ENCODE data around the gene PMFBP1.

The PMFBP1 gene

GRCh38 chr16:72166151-72166550, 5.8 kb downstream of the PMFBP1 start:
- Histone ChIP-seq H3K27ac (ENCODE audit: low read length) (no peak overlapping the region), H3K27me3 (ENCODE audit: control insufficient read depth, insufficient read depth, low read length) (no peaks in the 10 kb centered on the region), H3K4me1 (ENCODE audit: control insufficient read depth, insufficient read depth, low read length) (peaks cover 1% of the 10 kb centered on the region; the same call in 1 of the 2 replicates), H3K36me3 (ENCODE audit: control insufficient read depth, insufficient read depth, low read length) (no peaks in the 10 kb centered on the region), H3K9me3 (ENCODE audit: control insufficient read depth, insufficient read depth, low read length) (no peaks in the 10 kb centered on the region), H3K4me3 (ENCODE audit: low read length) (no peak overlapping the region)
- WGBS (ENCODE audit: insufficient coverage, insufficient read length) = no CpG with 5 or more reads among the region's 2 CpGs
- no peak for DNase-seq (ENCODE audit: low read depth, low spot score)

GRCh38 chr16:72164691-72165090, 7.3 kb downstream of the PMFBP1 start:
- H3K36me3 ChIP-seq (ENCODE audit: control insufficient read depth, insufficient read depth, low read length) = no peaks in the 10 kb centered on the region
- no peak overlapping the region for H3K4me3 ChIP-seq (ENCODE audit: low read length)
- no peak for DNase-seq (ENCODE audit: low read depth, low spot score)
- no peaks in the 10 kb centered on the region for H3K27me3 ChIP-seq (ENCODE audit: control insufficient read depth, insufficient read depth, low read length)
- H3K27ac ChIP-seq (ENCODE audit: low read length) = no peak overlapping the region
- H3K9me3 ChIP-seq (ENCODE audit: control insufficient read depth, insufficient read depth, low read length) = no peaks in the 10 kb centered on the region
- no CpG with 5 or more reads among the region's 5 CpGs for WGBS (ENCODE audit: insufficient coverage, insufficient read length)
- peaks cover 1% of the 10 kb centered on the region; the same call in 1 of the 2 replicates for H3K4me1 ChIP-seq (ENCODE audit: control insufficient read depth, insufficient read depth, low read length)

DNA sequence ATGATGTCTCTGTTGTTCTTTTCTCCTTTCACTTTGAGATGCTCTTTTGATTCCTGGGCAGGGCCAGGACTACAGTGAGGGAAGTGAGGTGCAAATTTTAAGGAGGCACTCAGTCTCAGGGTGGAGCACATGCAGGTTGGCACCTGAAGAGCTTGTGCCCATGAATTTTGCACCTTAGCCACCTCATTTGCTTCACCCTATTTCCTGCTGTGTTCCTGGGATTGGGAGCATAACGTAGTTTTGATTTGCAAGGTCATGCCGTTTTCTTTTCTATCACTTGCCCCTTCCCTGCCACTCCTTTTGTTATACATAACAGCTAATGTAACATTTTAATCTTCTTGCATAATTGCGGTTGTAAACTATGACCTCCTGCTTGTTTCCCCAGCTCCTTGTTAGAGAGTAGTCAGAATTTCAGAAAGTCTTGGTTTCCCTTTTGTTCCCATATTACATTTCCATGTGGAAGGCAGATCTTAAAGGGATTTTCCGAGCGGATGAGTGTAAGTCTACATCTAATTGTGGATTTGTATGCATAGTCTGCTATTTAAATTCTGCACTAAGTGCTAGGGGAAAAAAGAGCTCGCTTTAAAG, 9.8 kb downstream of the PMFBP1 start:
- Histone ChIP-seq H3K27ac (ENCODE audit: low read length) (no peak overlapping the region), H3K9me3 (ENCODE audit: control insufficient read depth, insufficient read depth, low read length) (no peaks in the 10 kb centered on the region), H3K4me3 (ENCODE audit: low read length) (no peak overlapping the region), H3K27me3 (ENCODE audit: control insufficient read depth, insufficient read depth, low read length) (no peaks in the 10 kb centered on the region), H3K36me3 (ENCODE audit: control insufficient read depth, insufficient read depth, low read length) (no peaks in the 10 kb centered on the region), H3K4me1 (ENCODE audit: control insufficient read depth, insufficient read depth, low read length) (peaks cover 1% of the 10 kb centered on the region; the same call in 1 of the 2 replicates)
- no CpG with 5 or more reads among the region's 6 CpGs for WGBS (ENCODE audit: insufficient coverage, insufficient read length)
- DNase-seq (ENCODE audit: low read depth, low spot score) = no peak

- Histone ChIP-seq H3K4me1 (ENCODE audit: control insufficient read depth, insufficient read depth, low read length) (peaks cover 1% of the 10 kb centered on the region; the same call in 1 of the 2 replicates), H3K27ac (ENCODE audit: low read length) (no peak overlapping the region), H3K36me3 (ENCODE audit: control insufficient read depth, insufficient read depth, low read length) (no peaks in the 10 kb centered on the region), H3K27me3 (ENCODE audit: control insufficient read depth, insufficient read depth, low read length) (no peaks in the 10 kb centered on the region), H3K4me3 (ENCODE audit: low read length) (no peak overlapping the region), H3K9me3 (ENCODE audit: control insufficient read depth, insufficient read depth, low read length) (no peaks in the 10 kb centered on the region)
- no peak for DNase-seq (ENCODE audit: low read depth, low spot score)
- WGBS (ENCODE audit: insufficient coverage, insufficient read length) = no CpG with 5 or more reads among the region's 2 CpGs
Measured at GRCh38 chr16:72159801-72160200, 12.2 kb downstream of the PMFBP1 start.

- no peaks in the 10 kb centered on the region for H3K36me3 ChIP-seq (ENCODE audit: control insufficient read depth, insufficient read depth, low read length)
- no CpG with 5 or more reads among the region's 2 CpGs for WGBS (ENCODE audit: insufficient coverage, insufficient read length)
- H3K27me3 ChIP-seq (ENCODE audit: control insufficient read depth, insufficient read depth, low read length) = no peaks in the 10 kb centered on the region
- H3K9me3 ChIP-seq (ENCODE audit: control insufficient read depth, insufficient read depth, low read length) = no peaks in the 10 kb centered on the region
- DNase-seq (ENCODE audit: low read depth, low spot score) = no peak
- H3K4me3 ChIP-seq (ENCODE audit: low read length) = no peak overlapping the region
- no peak overlapping the region for H3K27ac ChIP-seq (ENCODE audit: low read length)
- H3K4me1 ChIP-seq (ENCODE audit: control insufficient read depth, insufficient read depth, low read length) = peaks cover 1% of the 10 kb centered on the region; the same call in 1 of the 2 replicates
Measured at GRCh38 chr16:72159386-72159785, 12.6 kb downstream of the PMFBP1 start.

DNA sequence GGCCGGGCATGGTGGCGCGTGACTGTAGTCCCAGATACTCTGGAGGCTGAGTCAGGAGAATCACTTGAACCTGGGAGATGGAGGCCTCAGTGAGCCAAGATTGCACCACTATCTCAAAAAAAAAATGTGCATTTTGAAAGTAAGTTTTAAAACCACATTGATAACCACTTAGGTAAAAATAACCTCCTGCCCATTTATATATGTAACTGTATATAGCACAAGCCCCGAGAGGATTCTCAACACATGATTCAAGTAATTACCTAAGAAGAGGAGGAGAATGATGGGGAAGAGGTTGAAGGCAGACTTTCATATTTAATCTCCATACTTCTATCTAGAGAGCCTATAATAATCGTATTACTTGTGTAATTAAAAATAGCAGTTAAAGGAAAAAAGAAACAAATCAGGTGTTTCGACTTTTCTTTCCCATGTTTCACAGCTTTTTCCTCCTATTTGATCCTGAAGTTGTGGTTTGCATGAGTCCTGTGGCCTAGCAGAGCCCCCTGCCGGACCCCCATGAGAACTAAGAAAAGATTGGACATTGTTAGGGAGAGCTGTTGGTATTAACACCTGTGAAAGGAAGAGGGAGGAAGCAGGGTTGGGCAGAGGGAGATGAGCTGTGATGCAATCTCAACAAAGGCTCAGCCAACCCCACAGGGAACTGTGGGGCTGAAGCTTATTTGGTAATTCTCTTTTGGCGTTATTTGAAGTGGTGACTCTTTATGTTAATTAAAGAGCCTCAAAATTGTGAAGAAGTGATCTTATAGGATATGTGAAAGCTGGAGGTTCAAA, 22.1 kb downstream of the PMFBP1 start:
- no peak for DNase-seq (ENCODE audit: low read depth, low spot score)
- Histone ChIP-seq H3K4me3 (ENCODE audit: low read length) (no peak overlapping the region), H3K9me3 (ENCODE audit: control insufficient read depth, insufficient read depth, low read length) (no peaks in the 10 kb centered on the region), H3K27me3 (ENCODE audit: control insufficient read depth, insufficient read depth, low read length) (no peaks in the 10 kb centered on the region), H3K27ac (ENCODE audit: low read length) (no peak overlapping the region), H3K4me1 (ENCODE audit: control insufficient read depth, insufficient read depth, low read length) (no peaks in the 10 kb centered on the region), H3K36me3 (ENCODE audit: control insufficient read depth, insufficient read depth, low read length) (no peaks in the 10 kb centered on the region)
- WGBS (ENCODE audit: insufficient coverage, insufficient read length) = no CpG with 5 or more reads among the region's 8 CpGs

DNA sequence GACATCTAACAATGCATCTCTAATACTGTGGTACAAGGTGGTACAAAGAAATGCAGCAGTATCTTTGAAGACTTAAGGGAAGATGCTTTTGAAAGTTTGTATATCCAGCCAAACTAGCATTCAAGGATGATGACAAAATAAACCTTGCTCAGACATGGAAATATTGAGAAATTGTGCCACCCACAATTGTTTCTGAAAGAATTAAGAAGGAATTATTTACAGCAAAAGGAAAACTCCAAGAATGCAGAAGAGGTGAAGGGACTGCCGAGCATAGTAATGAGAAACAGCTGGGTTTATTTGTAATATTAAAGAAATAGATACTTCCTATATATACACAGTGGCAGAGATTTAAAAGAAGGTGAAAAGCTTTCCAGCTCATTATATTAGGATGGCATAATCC, 29.5 kb downstream of the PMFBP1 start:
- no peaks in the 10 kb centered on the region for H3K27me3 ChIP-seq (ENCODE audit: control insufficient read depth, insufficient read depth, low read length)
- H3K36me3 ChIP-seq (ENCODE audit: control insufficient read depth, insufficient read depth, low read length) = no peaks in the 10 kb centered on the region
- no peaks in the 10 kb centered on the region for H3K4me1 ChIP-seq (ENCODE audit: control insufficient read depth, insufficient read depth, low read length)
- H3K27ac ChIP-seq (ENCODE audit: low read length) = no peak overlapping the region
- WGBS (ENCODE audit: insufficient coverage, insufficient read length) = no CpG with 5 or more reads among the region's 1 CpG
- H3K4me3 ChIP-seq (ENCODE audit: low read length) = no peak overlapping the region
- no peaks in the 10 kb centered on the region for H3K9me3 ChIP-seq (ENCODE audit: control insufficient read depth, insufficient read depth, low read length)
- DNase-seq (ENCODE audit: low read depth, low spot score) = no peak

DNA sequence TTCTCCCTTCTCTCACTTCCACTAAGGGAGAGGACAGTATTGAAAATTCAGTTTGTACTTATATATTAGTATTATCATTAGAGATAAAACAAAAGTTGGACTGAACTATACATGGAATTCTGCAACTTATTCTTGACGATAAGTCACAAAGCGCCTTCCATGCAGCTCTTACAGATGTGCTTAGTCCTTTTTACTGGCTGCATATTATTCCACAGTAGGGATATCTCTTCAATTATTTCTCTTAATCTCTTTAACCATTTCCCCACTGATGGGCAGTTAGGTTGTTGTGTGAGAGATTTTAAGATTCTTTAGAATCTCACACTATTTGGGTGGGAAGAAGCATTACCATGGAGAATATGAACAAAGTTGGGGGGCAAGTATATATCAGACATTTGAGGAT, 32.0 kb downstream of the PMFBP1 start:
- Histone ChIP-seq H3K27ac (ENCODE audit: low read length) (no peak overlapping the region), H3K4me3 (ENCODE audit: low read length) (no peak overlapping the region), H3K36me3 (ENCODE audit: control insufficient read depth, insufficient read depth, low read length) (no peaks in the 10 kb centered on the region), H3K27me3 (ENCODE audit: control insufficient read depth, insufficient read depth, low read length) (no peaks in the 10 kb centered on the region), H3K4me1 (ENCODE audit: control insufficient read depth, insufficient read depth, low read length) (no peaks in the 10 kb centered on the region), H3K9me3 (ENCODE audit: control insufficient read depth, insufficient read depth, low read length) (no peaks in the 10 kb centered on the region)
- no peak for DNase-seq (ENCODE audit: low read depth, low spot score)
- WGBS (ENCODE audit: insufficient coverage, insufficient read length) = no CpG with 5 or more reads among the region's 2 CpGs

DNA sequence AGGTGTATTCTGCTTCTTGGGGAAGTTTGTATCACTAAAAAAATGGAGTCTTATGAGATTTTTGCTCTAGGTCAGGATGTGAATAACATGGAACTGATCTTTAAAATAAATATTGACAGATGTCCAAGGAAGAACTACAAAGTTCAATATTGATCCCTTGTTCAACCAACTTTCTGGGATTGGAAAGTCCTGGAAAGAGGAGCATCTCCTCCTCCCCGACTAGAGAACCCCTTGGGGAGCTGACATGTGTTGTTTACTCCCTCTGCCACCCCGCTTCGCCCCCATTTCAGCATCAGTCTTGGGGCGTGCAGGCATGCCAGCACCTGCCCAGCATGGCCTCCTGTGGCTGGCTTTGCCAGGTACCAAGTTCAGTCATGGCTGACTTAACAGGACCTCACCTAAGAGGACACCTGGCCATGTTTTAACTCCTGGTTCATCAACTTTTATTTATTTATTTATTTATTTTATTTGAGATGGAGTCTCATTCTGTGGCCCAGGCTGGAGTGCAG, 33.8 kb downstream of the PMFBP1 start:
- Histone ChIP-seq H3K4me1 (ENCODE audit: control insufficient read depth, insufficient read depth, low read length) (no peaks in the 10 kb centered on the region), H3K36me3 (ENCODE audit: control insufficient read depth, insufficient read depth, low read length) (no peaks in the 10 kb centered on the region), H3K27me3 (ENCODE audit: control insufficient read depth, insufficient read depth, low read length) (no peaks in the 10 kb centered on the region), H3K27ac (ENCODE audit: low read length) (no peak overlapping the region), H3K4me3 (ENCODE audit: low read length) (no peak overlapping the region), H3K9me3 (ENCODE audit: control insufficient read depth, insufficient read depth, low read length) (no peaks in the 10 kb centered on the region)
- no peak for DNase-seq (ENCODE audit: low read depth, low spot score)
- no CpG with 5 or more reads among the region's 4 CpGs for whole genome bisulfite sequencing (ENCODE audit: insufficient coverage, insufficient read length)

DNA sequence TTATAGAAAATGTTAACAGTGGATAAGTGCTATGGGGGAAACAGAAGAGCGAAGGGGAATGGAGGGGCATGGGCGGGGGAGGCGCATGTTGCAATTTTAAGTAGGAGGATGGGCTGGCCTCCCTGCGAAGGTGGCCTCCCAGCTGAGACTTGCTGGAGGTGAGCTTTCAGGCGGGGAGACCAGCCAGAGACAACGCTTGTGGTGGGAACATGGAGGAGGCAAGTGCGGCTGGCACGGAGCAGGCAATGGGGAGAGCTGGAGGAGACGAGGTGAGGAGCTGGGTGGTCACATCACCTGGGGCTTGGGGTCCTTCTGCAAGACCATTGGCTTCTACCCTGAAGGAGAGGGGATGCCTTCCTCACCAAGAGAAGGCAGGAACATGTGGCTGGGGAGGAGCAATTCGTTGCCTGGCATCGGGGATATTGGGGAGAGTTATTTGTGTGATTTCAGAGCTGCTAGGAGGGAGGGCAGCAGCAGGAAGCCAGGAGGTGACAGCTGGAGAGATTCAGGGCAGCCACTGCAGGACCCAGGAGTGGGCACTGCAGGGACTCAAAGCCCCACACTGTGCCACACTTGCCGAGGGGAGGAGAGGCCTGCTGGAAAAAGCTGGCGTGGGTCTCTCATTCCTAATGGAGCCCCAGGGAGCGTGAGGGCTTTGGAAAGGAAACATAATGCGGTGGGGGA, 34.4 kb downstream of the PMFBP1 start:
- no CpG with 5 or more reads among the region's 15 CpGs for WGBS (ENCODE audit: insufficient coverage, insufficient read length)
- H3K36me3 ChIP-seq (ENCODE audit: control insufficient read depth, insufficient read depth, low read length) = no peaks in the 10 kb centered on the region
- no peak overlapping the region for H3K4me3 ChIP-seq (ENCODE audit: low read length)
- no peak for DNase-seq (ENCODE audit: low read depth, low spot score)
- H3K4me1 ChIP-seq (ENCODE audit: control insufficient read depth, insufficient read depth, low read length) = no peaks in the 10 kb centered on the region
- no peaks in the 10 kb centered on the region for H3K9me3 ChIP-seq (ENCODE audit: control insufficient read depth, insufficient read depth, low read length)
- H3K27me3 ChIP-seq (ENCODE audit: control insufficient read depth, insufficient read depth, low read length) = no peaks in the 10 kb centered on the region
- no peak overlapping the region for H3K27ac ChIP-seq (ENCODE audit: low read length)

All from iPS DF 6.9 (cell line).